Chondrocyte (in vitro differentiated cells): ENCODE measurements around the gene CORO7. TPM values are rescaled to one million over a fixed set of nuclear protein-coding genes. Genes with fewer than 3 reads are reported as not detected.

Experiments
- DNase-seq: peaks from one replicate; pipeline ENCODE4 v3.0.0; 2021; ENCODE audit warnings: mixed read lengths, low spot score
- H3K27ac Mint-ChIP-seq: one replicate; pipeline ENCODE4 v1.8.0; 2021; ENCODE audit warnings: mild to moderate bottlenecking, moderate library complexity, mixed read lengths; ENCODE audit not compliant: unreplicated experiment
- H3K27me3 Mint-ChIP-seq: 2 replicates; pipeline ENCODE4 v1.8.0; 2021; ENCODE audit warnings: low read depth, mixed read lengths
- H3K36me3 Mint-ChIP-seq: 2 replicates; pipeline ENCODE4 v1.8.0; 2021; ENCODE audit warnings: low read depth, mixed read lengths
- H3K4me1 Mint-ChIP-seq: 2 replicates; pipeline ENCODE4 v1.8.0; 2021; ENCODE audit warnings: low read depth, mild to moderate bottlenecking, mixed read lengths
- H3K4me3 Mint-ChIP-seq: one replicate; pipeline ENCODE4 v1.8.0; 2021; ENCODE audit warnings: mild to moderate bottlenecking, moderate library complexity, mixed read lengths; ENCODE audit not compliant: unreplicated experiment
- H3K9me3 Mint-ChIP-seq: 2 replicates; pipeline ENCODE4 v1.8.0; 2021; ENCODE audit warnings: low read depth, mixed read lengths
- CTCF ChIP-seq: fragments of 200-600 bp; sonication (generic); IDR thresholded peaks from 2 replicates; pipeline ENCODE4 v1.5.0; 2021; ENCODE audit warnings: antibody characterized with exemption, mild to moderate bottlenecking, moderate library complexity
- total RNA-seq: library from RNA; stranded (reverse); gene quantifications from 3 replicates; pipeline ENCODE4 v1.2.1, GENCODE V29; 2021

Gene CORO7
- total RNA-seq, 1 donor from 2014 or later, result 24.6 TPM

GRCh38 chr16:4404247-4404966 is 12.0 kb downstream of the CORO7 start:
- peak; percentile 90 for TF ChIP-seq CTCF
- H3K27ac Mint-ChIP-seq, result peak overlapping the region; percentile 79
- H3K27me3 Mint-ChIP-seq, result no peaks in the 10 kb centered on the region
- H3K4me1 Mint-ChIP-seq, result peaks cover 6% of the 10 kb centered on the region
- H3K4me3 Mint-ChIP-seq, result no peak overlapping the region
- DNase-seq, result peak; percentile 93
- H3K36me3 Mint-ChIP-seq, result peaks cover 11% of the 10 kb centered on the region
- no peaks in the 10 kb centered on the region for H3K9me3 Mint-ChIP-seq

- Mint-ChIP-seq H3K27ac (no peak overlapping the region), H3K4me1 (peaks cover 6% of the 10 kb centered on the region), H3K9me3 (no peaks in the 10 kb centered on the region)
These were observed 13.1 kb downstream of the CORO7 start for GRCh38 chr16:4403133-4403949.

GRCh38 chr16:4402439-4403132 is 13.8 kb downstream of the CORO7 start:
- H3K4me3 Mint-ChIP-seq, result no peak overlapping the region
- H3K4me1 Mint-ChIP-seq, result peaks cover 6% of the 10 kb centered on the region
- TF ChIP-seq CTCF, result peak; percentile 96
- no peaks in the 10 kb centered on the region for H3K9me3 Mint-ChIP-seq
- peaks cover 11% of the 10 kb centered on the region for H3K36me3 Mint-ChIP-seq
- no peak overlapping the region for H3K27ac Mint-ChIP-seq
- no peaks in the 10 kb centered on the region for H3K27me3 Mint-ChIP-seq
- peak; percentile 95 for DNase-seq

More at GRCh38 chr16:4403133-4403949, 13.1 kb downstream of the CORO7 start:
- Mint-ChIP-seq H3K27me3 (no peaks in the 10 kb centered on the region), H3K4me3 (no peak overlapping the region), H3K36me3 (peaks cover 11% of the 10 kb centered on the region)
- TF ChIP-seq CTCF, result no peak
- DNase-seq, result peak; percentile 83

GRCh38 chr16:4401510-4401909 is 14.9 kb downstream of the CORO7 start:
- Mint-ChIP-seq H3K4me3 (no peak overlapping the region), H3K9me3 (no peaks in the 10 kb centered on the region), H3K36me3 (peaks cover 11% of the 10 kb centered on the region), H3K27me3 (no peaks in the 10 kb centered on the region), H3K4me1 (peaks cover 6% of the 10 kb centered on the region), H3K27ac (no peak overlapping the region)
- DNase-seq, result no peak
- no peak for TF ChIP-seq CTCF

GRCh38 chr16:4401094-4401501 is 15.3 kb downstream of the CORO7 start:
- TF ChIP-seq CTCF, result no peak
- Mint-ChIP-seq H3K27ac (no peak overlapping the region), H3K27me3 (no peaks in the 10 kb centered on the region), H3K4me1 (peaks cover 6% of the 10 kb centered on the region), H3K36me3 (peaks cover 13% of the 10 kb centered on the region), H3K9me3 (no peaks in the 10 kb centered on the region), H3K4me3 (no peak overlapping the region)
- peak; percentile 79 for DNase-seq
